Suppressor macrophage treated with lipopolysaccharide for 4 hours (primary cell): ENCODE measurements around the gene GFI1B.

Experiments
- DNase-seq: peaks from one replicate; pipeline ENCODE4 v3.0.0-alpha.2; 2020

Gene GFI1B

GRCh38 chr9:133014696-133015095 is 36.2 kb downstream of the GFI1B start:
- no peak for DNase-seq

GRCh38 chr9:133023117-133023890 is 44.8 kb downstream of the GFI1B start:
- peak; percentile 51 for DNase-seq

GRCh38 chr9:133026426-133026825 is 47.9 kb downstream of the GFI1B start:
- DNase-seq, result no peak

- no peak for DNase-seq
Measured at GRCh38 chr9:133027134-133027533, 48.6 kb downstream of the GFI1B start.

- DNase-seq, result no peak
Measured at GRCh38 chr9:133028221-133028620, 49.7 kb downstream of the GFI1B start.

- peak; percentile 1 for DNase-seq
Measured at GRCh38 chr9:133029994-133030316, 51.5 kb downstream of the GFI1B start.

GRCh38 chr9:133030317-133031129 is 52.0 kb downstream of the GFI1B start, which contains the start of gene GTF3C5:
Gene GTF3C5 (plus strand): TSS chr9:133030997. CDS start chr9:133031012, 15 bp downstream.
- peak; percentile 98 for DNase-seq

GRCh38 chr9:133031130-133031422 is 52.6 kb downstream of the GFI1B start:
- no peak for DNase-seq

- DNase-seq, result no peak
Measured at GRCh38 chr9:133031496-133031911, 53.0 kb downstream of the GFI1B start.

GRCh38 chr9:133032171-133032570 is 53.7 kb downstream of the GFI1B start:
- no peak for DNase-seq

GRCh38 chr9:133035669-133036068 is 57.2 kb downstream of the GFI1B start:
- DNase-seq, result no peak

- DNase-seq, result no peak
Measured at GRCh38 chr9:133037775-133038515, 59.5 kb downstream of the GFI1B start.

- DNase-seq, result peak; percentile 29
Measured at GRCh38 chr9:133040892-133041479, 62.5 kb downstream of the GFI1B start.
